Neural progenitor cell (in vitro differentiated cells): ENCODE measurements around the gene CENPC. TPM values are rescaled to one million over a fixed set of nuclear protein-coding genes. Genes with fewer than 3 reads are reported as not detected.

Experiments used
- DNase-seq: peaks from one replicate; pipeline ENCODE4 v3.0.0-alpha.2; 2016; ENCODE audit warnings: low spot score
- H2AFZ ChIP-seq: fragments of 200-600 bp; sonication (generic); replicated peaks from 2 replicates; pipeline ENCODE4 v1.6.1; 2016; ENCODE audit warnings: antibody characterized with exemption
- H3F3A ChIP-seq: fragments of 200-600 bp; sonication (generic); 2 replicates; pipeline ENCODE4 v1.6.1; 2016; ENCODE audit warnings: antibody characterized with exemption, low read depth
- H3K27ac ChIP-seq: fragments of 200-600 bp; sonication (generic); 2 replicates; pipeline ENCODE4 v1.5.1; 2016; ENCODE audit warnings: mild to moderate bottlenecking
- H3K27me3 ChIP-seq: fragments of 200-600 bp; sonication (generic); 2 replicates; pipeline ENCODE4 v1.6.1; 2016; ENCODE audit warnings: mild to moderate bottlenecking, moderate library complexity
- H3K36me3 ChIP-seq: fragments of 200-600 bp; sonication (generic); 2 replicates; pipeline ENCODE4 v1.5.1; 2016
- H3K4me1 ChIP-seq: fragments of 200-600 bp; sonication (generic); 2 replicates; pipeline ENCODE4 v1.6.1; 2016; ENCODE audit warnings: mixed run types
- H3K4me2 ChIP-seq: fragments of 200-600 bp; sonication (generic); 2 replicates; pipeline ENCODE4 v1.6.1; 2016
- H3K4me3 ChIP-seq: fragments of 200-600 bp; sonication (generic); 2 replicates; pipeline ENCODE4 v1.5.1; 2016
- H3K79me2 ChIP-seq: fragments of 200-600 bp; sonication (generic); 2 replicates; pipeline ENCODE4 v1.6.1; 2016; ENCODE audit warnings: low read depth
- H3K9ac ChIP-seq: fragments of 200-600 bp; sonication (generic); 2 replicates; pipeline ENCODE4 v1.6.1; 2016
- H3K9me3 ChIP-seq: fragments of 200-600 bp; sonication (generic); 2 replicates; pipeline ENCODE4 v1.5.1; 2016; ENCODE audit warnings: low read depth
- H4K20me1 ChIP-seq: fragments of 200-600 bp; sonication (generic); 2 replicates; pipeline ENCODE4 v1.6.1; 2016; ENCODE audit warnings: low read depth
- H3K27ac Mint-ChIP-seq: 3 replicates; pipeline ENCODE4 v1.8.0; 2021; ENCODE audit warnings: mixed read lengths
- H3K27me3 Mint-ChIP-seq: 2 replicates; pipeline ENCODE4 v1.8.0; 2022; ENCODE audit warnings: low read depth, mild to moderate bottlenecking, inconsistent platforms, moderate library complexity, mixed read lengths; ENCODE audit not compliant: insufficient read depth
- H3K36me3 Mint-ChIP-seq: 3 replicates; pipeline ENCODE4 v1.8.0; 2021; ENCODE audit warnings: mixed read lengths
- H3K4me1 Mint-ChIP-seq: 3 replicates; pipeline ENCODE4 v1.8.0; 2021; ENCODE audit warnings: mixed read lengths
- H3K4me3 Mint-ChIP-seq: 3 replicates; pipeline ENCODE4 v1.8.0; 2021; ENCODE audit warnings: mild to moderate bottlenecking, moderate library complexity, mixed read lengths
- H3K9me3 Mint-ChIP-seq: 3 replicates; pipeline ENCODE4 v1.8.0; 2020; ENCODE audit warnings: mixed read lengths
- CTCF ChIP-seq: fragments of 200-600 bp; sonication (generic); IDR thresholded peaks from 2 replicates; pipeline ENCODE4 v1.5.1; 2017; ENCODE audit warnings: antibody characterized with exemption, mild to moderate bottlenecking
- EZH2 ChIP-seq: fragments of 200-600 bp; sonication (generic); IDR thresholded peaks from 2 replicates; pipeline ENCODE4 v1.6.1; 2017; ENCODE audit warnings: antibody characterized with exemption, mild to moderate bottlenecking, moderate library complexity
- EZH2phosphoT487 ChIP-seq: fragments of 200-600 bp; sonication (generic); IDR thresholded peaks from 2 replicates; pipeline ENCODE4 v1.6.1; 2017; ENCODE audit warnings: antibody characterized with exemption
- total RNA-seq: library from RNA; depleted of rRNA; stranded (reverse); fragments of >200 nt; gene quantifications from 2 replicates; pipeline ENCODE4 v1.2.3, GENCODE V29; 2015; ENCODE audit warnings: low replicate concordance

Gene CENPC
- total RNA-seq, 1 donor from 2014 or later, result 85.2 TPM

- Histone ChIP-seq H3K36me3 (no peaks in the 10 kb centered on the region), H2AFZ (no peak overlapping the region), H3K27ac (no peak overlapping the region), H3K79me2 (peaks cover 43% of the 10 kb centered on the region), H3K9me3 (no peaks in the 10 kb centered on the region), H3K4me1 (peaks cover 15% of the 10 kb centered on the region), H4K20me1 (peaks cover 5% of the 10 kb centered on the region), H3K9ac (no peak overlapping the region), H3K27me3 (no peaks in the 10 kb centered on the region), H3F3A (no peaks in the 10 kb centered on the region), H3K4me3 (peak overlapping the region; percentile 83), H3K4me2 (peak overlapping the region; percentile 74)
- no peak for DNase-seq
- H3K9me3 Mint-ChIP-seq, result no peaks in the 10 kb centered on the region
- TF ChIP-seq CTCF (no peak), EZH2 (no peak), EZH2phosphoT487 (no peak)
- H3K36me3 Mint-ChIP-seq, result peaks cover 2% of the 10 kb centered on the region
- peaks cover 3% of the 10 kb centered on the region for H3K27me3 Mint-ChIP-seq
- H3K27ac Mint-ChIP-seq, result no peak overlapping the region
- H3K4me3 Mint-ChIP-seq, result peak overlapping the region; percentile 97
- peaks cover 13% of the 10 kb centered on the region for H3K4me1 Mint-ChIP-seq
Measured at GRCh38 chr4:67546004-67546356, 677 bp upstream of the CENPC start.

- no peak for TF ChIP-seq CTCF
- TF ChIP-seq EZH2, result no peak
- Histone ChIP-seq H3K36me3 (peaks cover 20% of the 10 kb centered on the region), H3K9me3 (no peaks in the 10 kb centered on the region), H2AFZ (no peak overlapping the region), H3K27me3 (no peaks in the 10 kb centered on the region), H3K27ac (no peak overlapping the region), H3F3A (no peaks in the 10 kb centered on the region), H4K20me1 (peaks cover 5% of the 10 kb centered on the region), H3K4me3 (no peak overlapping the region), H3K4me1 (peaks cover 15% of the 10 kb centered on the region), H3K9ac (no peak overlapping the region), H3K4me2 (no peak overlapping the region), H3K79me2 (peaks cover 54% of the 10 kb centered on the region)
- Mint-ChIP-seq H3K9me3 (no peaks in the 10 kb centered on the region), H3K27ac (no peak overlapping the region), H3K36me3 (peaks cover 18% of the 10 kb centered on the region), H3K27me3 (no peaks in the 10 kb centered on the region), H3K4me1 (peaks cover 13% of the 10 kb centered on the region), H3K4me3 (no peak overlapping the region)
- no peak for DNase-seq
Measured at GRCh38 chr4:67542076-67542475, 3.2 kb downstream of the CENPC start.

- no peak for DNase-seq
- no peak overlapping the region for H3K4me2 ChIP-seq
- H3K9ac ChIP-seq, result no peak overlapping the region
- H4K20me1 ChIP-seq, result peaks cover 5% of the 10 kb centered on the region
- H3K9me3 ChIP-seq, result no peaks in the 10 kb centered on the region
- no peak overlapping the region for H3K4me3 Mint-ChIP-seq
- peaks cover 10% of the 10 kb centered on the region for H3K4me1 Mint-ChIP-seq
- no peak for TF ChIP-seq EZH2
- TF ChIP-seq EZH2phosphoT487, result no peak
- no peak for TF ChIP-seq CTCF
- H3K36me3 ChIP-seq, result peaks cover 39% of the 10 kb centered on the region
- no peaks in the 10 kb centered on the region for H3K27me3 ChIP-seq
- H3K27ac Mint-ChIP-seq, result no peak overlapping the region
- peaks cover 29% of the 10 kb centered on the region for H3K36me3 Mint-ChIP-seq
- H2AFZ ChIP-seq, result no peak overlapping the region
- H3K9me3 Mint-ChIP-seq, result no peaks in the 10 kb centered on the region
- H3K4me1 ChIP-seq, result peaks cover 11% of the 10 kb centered on the region
- H3K4me3 ChIP-seq, result no peak overlapping the region
- no peaks in the 10 kb centered on the region for H3K27me3 Mint-ChIP-seq
- peaks cover 62% of the 10 kb centered on the region for H3K79me2 ChIP-seq
- H3F3A ChIP-seq, result no peaks in the 10 kb centered on the region
- H3K27ac ChIP-seq, result no peak overlapping the region
Measured at GRCh38 chr4:67539830-67540229, 5.5 kb downstream of the CENPC start.
